Inflammatory macrophage treated with lipopolysaccharide for 1 hour (primary cell): ENCODE results near the gene IQCK.

Source experiments
- DNase-seq, 2 donors: peaks; one replicate each; pipeline ENCODE4 v3.0.0-alpha.2; 2020 to 2022

The IQCK gene

DNA sequence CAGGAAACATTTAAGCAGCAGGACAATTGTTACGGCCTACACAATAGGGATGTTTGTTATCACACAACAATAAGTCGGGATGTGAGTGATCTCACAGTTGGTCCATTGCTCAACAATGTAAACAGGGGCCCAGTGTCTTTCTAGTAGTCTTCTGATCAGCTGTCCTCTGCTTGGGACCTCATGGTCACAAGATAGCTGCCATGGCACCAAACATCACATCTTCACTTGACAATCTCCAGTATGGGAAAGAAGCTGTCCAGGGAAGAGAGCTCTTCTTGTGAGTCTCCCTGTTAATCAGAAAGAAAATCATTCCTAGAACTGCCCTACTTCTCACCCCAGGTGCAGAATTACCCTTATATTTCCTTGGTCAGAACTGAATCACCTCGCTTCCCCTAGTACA lies 172.8 kb downstream of the IQCK start:
- no peak for DNase-seq

DNA sequence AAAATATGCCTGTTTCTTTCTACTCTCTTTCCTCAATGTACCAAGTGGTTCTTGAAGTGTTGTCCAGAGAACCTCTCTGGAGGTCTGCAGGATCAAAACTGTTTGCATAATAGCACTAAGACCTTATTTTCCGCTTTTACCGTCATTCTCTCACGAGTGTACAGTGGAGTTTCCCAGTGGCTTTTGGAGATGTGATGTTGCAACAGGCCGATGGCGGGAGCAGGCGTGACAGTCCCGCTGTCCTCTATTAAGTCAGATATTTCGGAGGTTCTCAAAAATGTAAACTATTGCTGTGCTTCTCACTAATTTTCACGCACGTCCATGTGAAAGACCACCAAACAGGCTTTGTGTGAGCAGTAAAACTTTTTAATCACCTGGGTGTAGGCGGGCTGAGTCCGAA lies 174.8 kb downstream of the IQCK start:
- DNase-seq: no peak

DNA sequence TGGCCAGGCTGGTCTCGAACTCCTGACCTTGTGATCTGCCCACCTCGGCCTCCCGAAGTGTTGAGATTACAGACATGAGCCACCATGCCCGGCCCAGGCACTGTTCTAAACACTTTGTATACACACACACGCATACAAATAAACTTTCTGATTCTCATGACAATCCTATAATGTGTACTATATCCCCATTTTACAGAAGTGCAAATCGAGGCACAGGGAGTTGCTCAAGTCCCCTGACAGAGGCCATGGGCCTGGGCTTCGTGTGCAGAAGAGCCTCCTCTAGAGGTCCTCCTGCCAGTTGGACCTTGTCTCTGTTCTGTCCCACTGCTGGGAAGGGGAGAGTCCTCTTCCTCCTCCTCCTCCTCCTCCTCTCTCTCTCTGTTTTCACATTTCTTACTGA lies 176.5 kb downstream of the IQCK start:
- DNase-seq: no peak

DNA sequence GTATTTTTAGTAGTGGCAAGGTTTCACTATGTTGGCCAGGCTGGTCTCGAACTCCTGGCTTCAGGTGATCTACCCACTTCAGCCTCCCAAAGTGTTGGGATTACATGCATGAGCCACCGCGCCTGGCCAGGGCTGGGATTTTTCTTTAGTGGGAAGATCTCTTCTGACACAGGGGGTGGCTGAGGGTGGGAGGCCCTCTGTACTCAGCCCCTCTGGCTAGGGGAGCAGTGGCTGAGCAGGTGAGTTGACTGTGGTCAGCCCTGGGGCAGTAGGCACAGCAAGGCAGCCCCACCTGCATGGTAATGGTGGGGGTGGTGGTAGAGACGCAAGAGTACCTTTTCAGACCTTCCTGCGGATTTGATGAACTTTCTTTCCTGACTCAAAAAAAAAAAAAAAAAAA lies 178.9 kb downstream of the IQCK start:
- DNase-seq: no peak

DNA sequence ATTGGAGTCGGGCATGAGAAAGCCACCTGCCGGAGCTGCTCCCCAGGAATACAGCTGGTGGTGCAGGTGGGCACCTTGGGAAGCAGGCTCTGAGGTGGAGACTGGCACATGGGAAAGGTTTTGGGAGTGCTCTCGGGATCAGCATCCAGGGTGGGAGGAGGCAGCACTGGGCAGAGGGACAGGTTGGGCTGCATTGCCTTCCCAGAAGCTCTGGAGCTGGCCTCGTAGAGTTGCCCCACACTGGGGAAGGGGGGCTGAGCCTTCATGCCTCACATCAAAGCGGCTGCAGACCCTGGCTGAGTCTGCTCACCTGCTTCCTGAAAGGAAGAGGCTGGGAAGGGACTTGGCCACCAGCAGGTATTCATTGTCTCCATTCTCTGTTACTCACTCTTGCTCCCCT lies 180.1 kb downstream of the IQCK start:
- DNase-seq: no peak

DNA sequence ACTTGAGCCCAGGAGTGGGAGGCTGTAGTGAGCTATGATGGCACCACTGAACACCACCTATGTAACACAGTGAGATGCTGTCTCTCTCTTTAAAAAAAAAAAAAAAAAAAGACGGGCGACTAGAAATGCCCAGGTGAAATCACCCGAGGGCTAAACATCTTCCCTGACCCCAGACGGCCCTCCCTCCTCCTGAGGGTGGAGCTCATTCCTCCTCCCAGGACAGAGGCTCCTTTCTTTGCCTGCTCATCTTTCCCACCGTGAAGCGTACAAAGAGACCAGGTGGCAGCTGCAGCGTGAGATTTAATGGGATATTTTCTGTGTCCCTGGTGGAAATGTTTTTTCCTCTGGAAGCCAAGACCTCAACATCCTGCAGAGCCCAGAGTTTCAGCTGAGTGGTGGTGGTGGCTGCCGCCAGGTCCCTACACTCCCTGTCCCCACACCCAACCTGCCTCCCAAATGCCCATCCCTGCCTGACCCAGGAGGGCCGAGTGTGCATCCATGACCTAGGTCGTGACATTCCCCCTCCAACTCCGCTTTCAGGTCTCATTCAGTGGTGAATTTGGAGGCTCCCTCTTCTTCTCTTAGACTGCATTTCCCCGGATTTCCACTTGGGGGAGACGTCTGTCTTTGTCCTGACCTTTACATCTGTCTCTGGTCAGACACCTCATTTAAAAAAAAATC lies 181.0 kb downstream of the IQCK start:
- peak; percentile 25 to 79 for DNase-seq

DNA sequence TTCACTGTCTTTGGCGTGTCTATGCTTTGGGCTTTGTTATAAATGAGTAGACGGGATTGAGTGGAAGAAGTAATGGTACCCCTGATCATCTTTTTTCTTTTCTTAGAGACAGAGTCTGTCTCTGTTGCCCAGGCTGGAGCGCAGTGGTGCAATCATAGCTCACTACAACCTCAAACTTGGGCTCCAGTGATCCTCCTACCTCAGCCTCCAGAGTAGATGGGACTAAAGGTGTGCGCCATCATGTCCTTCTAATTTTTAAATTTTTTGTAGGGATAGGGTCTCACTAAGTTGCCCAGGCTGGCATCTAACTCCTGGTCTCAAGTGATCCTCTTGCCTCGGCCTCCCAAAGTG lies 181.5 kb downstream of the IQCK start:
- no peak for DNase-seq

DNA sequence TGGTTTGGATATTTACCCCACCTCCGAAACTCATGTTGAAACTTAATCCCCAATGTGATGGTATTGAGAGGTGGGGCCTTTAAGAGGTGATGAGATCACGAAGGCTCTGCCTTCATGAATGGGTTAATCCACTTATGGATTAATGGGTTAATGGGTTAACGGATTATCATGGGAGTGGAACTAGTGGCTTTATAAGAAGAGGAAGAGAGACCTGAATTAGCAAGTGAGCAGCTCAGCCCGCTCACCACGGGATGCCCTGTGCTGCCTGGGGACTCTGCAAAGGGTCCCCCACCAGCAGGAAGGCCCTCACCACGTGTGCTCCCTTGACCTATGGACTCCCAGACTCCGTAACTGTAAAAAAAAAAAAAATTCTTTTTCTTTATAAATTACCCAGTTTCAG lies 183.1 kb downstream of the IQCK start:
- no peak for DNase-seq

DNA sequence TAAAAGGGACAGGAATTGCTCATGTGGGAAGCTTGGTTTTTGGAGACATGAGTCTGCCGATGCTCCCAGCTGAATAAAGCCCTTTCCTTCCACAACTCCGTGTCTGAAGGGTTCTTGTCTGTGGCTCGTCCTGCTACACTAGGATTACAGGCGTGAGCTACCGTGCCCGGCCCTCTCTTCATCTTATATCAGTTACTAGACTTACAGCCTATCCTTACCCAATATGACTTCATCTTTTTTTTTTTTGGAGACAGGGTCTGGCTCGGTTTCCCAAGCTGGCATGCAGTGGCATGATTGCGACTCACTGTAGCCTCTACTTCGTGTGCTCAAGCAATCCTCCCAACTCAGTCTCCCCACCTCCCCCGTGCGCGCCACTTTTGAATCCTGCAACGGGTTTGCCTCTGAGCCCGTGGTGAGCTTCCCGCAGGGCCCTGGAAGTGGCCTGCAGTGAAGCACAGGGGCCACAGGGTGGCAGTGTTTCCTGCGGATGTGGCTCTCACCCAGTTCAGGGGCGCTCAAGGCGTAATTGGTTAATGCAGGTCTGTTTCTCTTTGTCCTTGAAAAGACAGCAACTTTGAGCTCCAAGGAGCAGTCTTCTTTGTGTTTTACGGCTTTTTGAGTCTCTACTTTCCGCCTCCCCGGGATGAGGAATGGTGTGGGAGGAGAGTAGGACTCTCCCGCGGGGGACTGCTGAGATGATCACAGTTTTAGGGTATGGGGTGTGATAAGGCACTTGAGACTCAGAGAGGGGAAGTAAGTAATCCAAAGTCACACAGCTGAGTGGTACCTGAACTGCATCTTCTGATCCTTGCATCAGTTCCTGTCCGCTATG lies 189.3 kb downstream of the IQCK start:
- peak; percentile 49 to 80 for DNase-seq
